Sciatic nerve (tissue), 2 donors: Measurements from ENCODE around the gene PLAAT2. TPM values are rescaled to one million over a fixed set of nuclear protein-coding genes. Genes with fewer than 3 reads are reported as not detected.

Source experiments
- ATAC-seq: fragments of 200-7000 bp; cut with Tn5 transposase; one replicate; pipeline ENCODE4 v1.9.1; 2020; ENCODE audit warnings: mild to moderate bottlenecking, moderate library complexity
- DNase-seq: peaks from one replicate; pipeline ENCODE4 v3.0.0-alpha.2; 2020; ENCODE audit warnings: low spot score
- intact Hi-C: fragments of 100-400 bp; cut with DNase I; formaldehyde crosslinking; loops from one replicate; pipeline ENCODE4 v1.14.2; 2022
- total RNA-seq: library from RNA; stranded (reverse); fragmentation: NEBNext Ultra II Directional; extraction: Animal tissue kit (Norgen Biotek cat#: 25700); gene quantifications from one replicate; pipeline ENCODE4 v1.2.1, GENCODE V29; 2021
- donor health status: DM: no; HTN: no; CAD: no.
- donor health status: DM: no; HTN: no; CAD: no.

The PLAAT2 gene
- total RNA-seq, 1 donor from 2014 or later: not detected

- ATAC-seq: no peak
- DNase-seq: no peak
- intact Hi-C loops: no loop called here
Measured at GRCh38 chr11:63503492-63503891, 59.7 kb downstream of the PLAAT2 start.

Other genes starting within 250 kb of the PLAAT2 start
- gene SLC22A9, start 193.6 kb downstream of the PLAAT2 start, total RNA-seq: not detected
- 17.7 TPM for gene PLAAT5, start 72.2 kb downstream of the PLAAT2 start, total RNA-seq
- gene LGALS12, start 57.3 kb downstream of the PLAAT2 start, total RNA-seq: 9.2 TPM
- 36.7 TPM for gene PLAAT4, start 26.6 kb downstream of the PLAAT2 start, total RNA-seq
- 158 TPM for gene PLAAT3, start 51.1 kb upstream of the PLAAT2 start, total RNA-seq
- 89.3 TPM for gene ATL3, start 108.0 kb upstream of the PLAAT2 start, total RNA-seq
- 101 TPM for gene RTN3, start 118.1 kb upstream of the PLAAT2 start, total RNA-seq
- gene ZFTA, start 205.4 kb upstream of the PLAAT2 start, total RNA-seq: 30.2 TPM